CD4-positive, alpha-beta T cell treated with Interleukin-6 for 4 hours (primary cell): ENCODE results near the gene JAZF1.

ENCODE experiments used
- DNase-seq: peaks from one replicate; pipeline ENCODE4 v3.0.0-alpha.2; 2020; ENCODE audit warnings: mixed read lengths

The JAZF1 gene

GRCh38 chr7:28180364-28181147 is at the start of gene JAZF1:
TSS of gene JAZF1 (minus strand) at chr7:28180795.
- peak; percentile 66 for DNase-seq

GRCh38 chr7:28230261-28230660 is 49.7 kb upstream of the JAZF1 start:
- DNase-seq: no peak

- DNase-seq: no peak
Observed at GRCh38 chr7:28228396-28228795, 47.8 kb upstream of the JAZF1 start.

- DNase-seq: no peak
Observed at GRCh38 chr7:28226003-28226402, 45.4 kb upstream of the JAZF1 start.

- DNase-seq: no peak
Observed at GRCh38 chr7:28225576-28225975, 45.0 kb upstream of the JAZF1 start.

- no peak for DNase-seq
Observed at GRCh38 chr7:28224675-28225074, 44.1 kb upstream of the JAZF1 start.

- no peak for DNase-seq
Observed at GRCh38 chr7:28224172-28224571, 43.6 kb upstream of the JAZF1 start.

- no peak for DNase-seq
Observed at GRCh38 chr7:28222636-28223035, 42.0 kb upstream of the JAZF1 start.

GRCh38 chr7:28219793-28220192 is 39.2 kb upstream of the JAZF1 start:
- DNase-seq: no peak

GRCh38 chr7:28217143-28217542 is 36.5 kb upstream of the JAZF1 start:
- DNase-seq: no peak

- DNase-seq: no peak
Observed at GRCh38 chr7:28211006-28211405, 30.4 kb upstream of the JAZF1 start.

GRCh38 chr7:28208506-28208905 is 27.9 kb upstream of the JAZF1 start:
- no peak for DNase-seq

- no peak for DNase-seq
Observed at GRCh38 chr7:28207486-28208158, 27.0 kb upstream of the JAZF1 start.

GRCh38 chr7:28205506-28205905 is 24.9 kb upstream of the JAZF1 start:
- no peak for DNase-seq

GRCh38 chr7:28203508-28204240 is 23.1 kb upstream of the JAZF1 start:
- DNase-seq: no peak

GRCh38 chr7:28202222-28202621 is 21.6 kb upstream of the JAZF1 start:
- DNase-seq: no peak

GRCh38 chr7:28201131-28201530 is 20.5 kb upstream of the JAZF1 start:
- no peak for DNase-seq

GRCh38 chr7:28200598-28200997 is 20.0 kb upstream of the JAZF1 start:
- no peak for DNase-seq

GRCh38 chr7:28199021-28199510 is 18.5 kb upstream of the JAZF1 start:
- DNase-seq: no peak

- no peak for DNase-seq
Observed at GRCh38 chr7:28195910-28196620, 15.5 kb upstream of the JAZF1 start.

- no peak for DNase-seq
Observed at GRCh38 chr7:28192786-28193585, 12.4 kb upstream of the JAZF1 start.

- no peak for DNase-seq
Observed at GRCh38 chr7:28191751-28192150, 11.2 kb upstream of the JAZF1 start.
